GM19324 (cell line): Measurements from ENCODE around the gene PEX1.
"Not testable (repeated sequence)": the region's sequence is repeated elsewhere in the genome, so short reads cannot be mapped to it uniquely, and the experiment has no call there.

Experiments
- ATAC-seq: cut with Tn5 transposase; IDR thresholded peaks from one replicate; pipeline ENCODE4 v1.9.1; 2021; ENCODE audit warnings: mild to moderate bottlenecking, moderate library complexity; ENCODE audit not compliant: unreplicated experiment, low FRiP score

The PEX1 gene

DNA sequence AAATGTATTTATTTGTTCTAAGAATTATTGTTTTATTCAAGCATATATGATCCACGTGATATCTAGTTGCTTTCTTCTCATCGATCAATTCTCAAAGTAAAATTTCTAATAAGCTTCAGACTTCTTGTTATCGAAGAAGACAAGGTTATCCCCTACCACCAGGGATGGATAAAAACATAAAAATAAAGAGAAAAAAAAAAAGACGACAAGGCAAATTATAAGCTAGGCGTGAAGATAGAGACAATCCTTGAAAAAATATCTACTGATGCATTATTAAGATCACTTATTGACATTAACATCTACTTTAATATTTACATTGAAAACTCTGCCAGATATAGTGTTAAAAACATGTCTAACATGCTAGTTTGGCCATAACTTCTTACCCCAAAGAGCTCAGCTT lies 19.4 kb downstream of the PEX1 start:
- no peak for ATAC-seq

DNA sequence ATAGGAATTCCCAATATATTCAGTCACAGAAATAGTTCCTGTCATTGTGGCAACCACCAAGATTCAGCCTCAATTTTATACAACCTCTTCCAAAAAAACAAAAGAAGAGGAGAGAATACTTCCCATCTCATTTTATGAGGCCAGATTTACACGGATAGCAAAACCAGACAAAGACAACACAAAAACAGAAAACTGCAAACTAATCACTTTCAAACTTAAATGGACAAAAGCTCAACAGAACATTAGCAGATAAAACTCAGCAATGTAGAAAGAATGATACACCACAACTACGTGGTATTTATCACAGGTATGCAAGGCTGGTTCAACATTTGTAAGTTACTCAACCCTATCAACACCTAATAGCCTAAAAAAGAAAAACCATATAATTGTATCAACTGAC lies 22.0 kb downstream of the PEX1 start:
- ATAC-seq: no peak

DNA sequence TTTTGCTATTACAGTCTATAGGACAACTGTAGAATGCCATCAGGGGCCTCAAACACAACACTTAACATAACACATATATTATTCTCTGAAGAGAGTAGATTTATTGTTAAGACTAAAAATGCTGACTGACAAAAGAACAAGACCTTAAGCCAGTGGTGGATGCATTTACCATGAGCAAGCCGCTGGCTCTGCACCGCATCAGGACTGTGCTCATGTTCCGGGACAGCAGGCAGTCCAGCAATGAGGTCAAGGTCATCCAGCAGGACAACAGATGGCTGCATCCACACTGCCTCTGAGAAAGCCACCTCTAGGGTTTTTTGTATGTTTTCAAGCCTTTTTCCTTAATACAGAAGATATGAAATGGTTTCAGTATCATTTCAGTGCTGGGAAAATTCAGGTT lies 23.8 kb downstream of the PEX1 start:
- no peak for ATAC-seq

DNA sequence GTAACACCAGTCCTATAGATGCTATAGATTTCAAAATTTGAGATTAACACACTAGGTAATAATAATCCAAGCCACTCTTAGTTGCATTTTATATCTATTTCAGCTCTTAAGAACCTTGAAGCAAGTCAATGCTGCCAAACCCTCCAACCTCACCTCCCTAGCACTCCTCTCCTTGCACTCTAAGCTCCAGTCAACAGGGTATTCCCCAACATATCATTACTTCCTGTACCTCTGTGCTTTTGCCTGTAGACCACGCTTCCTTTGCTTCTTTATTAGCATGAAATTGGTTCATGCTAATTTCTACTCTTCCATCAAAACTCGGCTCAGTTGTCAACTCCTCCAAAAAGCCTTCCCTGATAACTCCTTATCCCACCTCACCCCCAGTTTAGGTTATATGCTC lies 24.6 kb downstream of the PEX1 start:
- no peak for ATAC-seq

DNA sequence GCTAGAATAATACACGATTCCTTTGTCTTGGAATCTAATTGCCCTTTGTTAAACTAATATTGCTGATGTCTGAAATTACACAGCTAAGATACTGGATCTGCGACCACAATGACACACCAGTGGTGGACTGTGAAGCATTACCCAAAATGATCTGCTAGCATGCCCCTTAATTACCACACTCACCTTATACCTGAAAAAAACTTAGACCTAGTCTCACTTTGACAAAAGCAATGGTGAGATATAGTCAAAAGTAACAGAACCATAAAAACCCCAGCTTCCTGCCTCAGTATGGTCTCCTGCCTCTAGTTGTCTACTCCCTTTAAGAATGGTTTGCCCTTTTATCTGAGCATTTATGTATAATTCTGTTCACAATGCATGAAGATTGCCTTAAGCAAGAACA lies 29.8 kb downstream of the PEX1 start:
- no peak for ATAC-seq

DNA sequence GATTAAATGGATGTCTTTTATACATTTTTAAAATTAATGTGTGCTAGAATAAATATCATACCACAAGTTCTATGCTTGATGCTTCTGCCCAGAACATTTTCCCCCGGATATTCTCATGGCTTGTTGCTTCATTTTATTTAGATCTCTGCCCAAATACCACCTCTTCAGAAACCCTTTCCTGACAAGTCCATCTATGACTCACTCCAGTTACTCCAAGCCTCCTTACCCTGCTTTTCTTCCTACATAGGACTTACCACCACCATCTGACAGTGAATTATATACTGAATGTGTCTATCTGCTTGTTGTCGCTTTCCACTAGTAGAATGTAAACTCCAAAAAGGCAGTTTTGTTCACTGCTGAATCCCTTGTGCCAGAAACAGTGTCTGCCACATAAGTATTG lies 31.4 kb downstream of the PEX1 start:
- ATAC-seq: no peak

DNA sequence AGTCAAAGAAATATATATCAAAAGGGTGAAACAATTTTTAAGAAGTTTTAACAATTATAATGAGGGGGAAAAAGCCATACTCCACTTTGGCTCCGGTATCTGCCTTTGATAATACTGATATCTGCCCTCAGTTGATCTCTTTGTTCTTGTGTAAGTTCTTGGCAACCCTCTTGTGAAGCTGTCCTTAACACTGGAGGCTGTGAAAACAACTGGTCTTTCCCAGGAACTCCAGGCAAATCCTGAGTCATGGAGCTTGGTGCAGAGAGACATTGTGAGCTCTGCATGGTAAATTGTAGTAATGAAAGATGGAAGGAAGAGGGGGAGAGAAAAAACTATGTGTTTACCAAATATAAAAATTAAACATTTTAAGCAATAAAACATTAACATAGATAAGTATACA lies 38.7 kb downstream of the PEX1 start:
- no peak for ATAC-seq

DNA sequence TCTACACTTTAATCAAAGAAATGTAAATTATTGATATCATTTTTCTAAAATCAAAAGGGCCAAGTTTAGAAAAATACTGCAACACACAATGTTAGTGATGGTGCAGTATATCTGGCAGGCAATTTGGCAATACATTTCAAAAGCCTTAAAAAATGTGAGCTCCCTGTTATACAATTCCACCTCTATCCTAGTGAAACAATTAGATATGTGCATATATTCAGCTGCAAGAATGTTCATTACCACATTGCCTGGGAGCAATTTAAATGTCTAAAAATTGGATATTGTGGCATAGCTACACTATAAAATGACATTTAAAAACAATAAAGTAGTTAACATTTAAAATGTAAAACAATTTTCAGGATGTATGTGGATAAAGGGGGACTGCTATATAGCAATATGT lies 40.5 kb downstream of the PEX1 start:
- ATAC-seq: no peak

DNA sequence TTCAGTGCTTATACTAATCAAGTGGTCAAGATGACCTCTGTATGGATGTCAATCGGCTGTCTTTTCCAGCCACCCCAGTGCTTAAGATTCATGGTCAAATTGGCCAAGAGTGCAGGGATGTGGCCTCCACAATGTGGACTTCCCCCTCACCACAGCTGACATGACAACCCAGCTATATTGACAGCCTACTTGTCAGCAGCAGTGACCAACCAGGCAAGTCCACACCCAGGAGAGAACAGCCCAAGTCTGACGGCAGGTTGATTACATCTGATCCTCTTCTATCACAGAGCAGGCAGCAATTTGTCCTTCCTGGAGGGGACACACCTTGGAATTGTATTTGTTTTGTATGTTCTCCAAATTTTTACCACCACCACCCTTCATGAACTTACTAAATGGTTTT lies 42.3 kb downstream of the PEX1 start:
- ATAC-seq: no peak

DNA sequence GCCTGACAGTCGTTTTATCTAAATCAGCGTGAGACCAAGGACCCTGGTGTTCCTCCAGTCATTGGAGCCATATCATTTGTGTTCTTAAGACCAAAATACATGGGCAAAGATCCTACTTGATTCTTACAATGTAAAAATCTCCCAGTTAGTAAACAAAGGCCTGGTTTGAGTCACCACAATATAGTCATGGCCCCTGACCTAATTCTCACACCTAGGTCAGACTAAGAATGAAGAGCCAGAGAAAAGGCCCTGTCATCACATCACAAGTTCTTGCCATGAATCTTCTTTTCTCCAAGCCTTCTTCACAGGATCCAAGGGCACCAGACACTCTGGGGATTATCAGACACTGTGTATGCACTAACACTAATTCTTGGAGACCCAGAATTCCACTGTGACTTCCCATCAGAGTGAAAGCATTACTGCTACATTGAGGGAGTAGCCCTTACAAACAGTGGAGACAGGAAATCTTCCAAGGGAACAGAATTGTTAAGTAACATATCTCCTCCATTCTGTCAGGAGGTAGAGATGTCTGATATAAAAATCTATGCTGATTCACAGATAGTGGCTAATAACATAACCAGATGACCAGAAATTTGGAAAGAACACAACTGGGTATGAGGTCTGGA lies 42.9 kb downstream of the PEX1 start:
- ATAC-seq: no peak

DNA sequence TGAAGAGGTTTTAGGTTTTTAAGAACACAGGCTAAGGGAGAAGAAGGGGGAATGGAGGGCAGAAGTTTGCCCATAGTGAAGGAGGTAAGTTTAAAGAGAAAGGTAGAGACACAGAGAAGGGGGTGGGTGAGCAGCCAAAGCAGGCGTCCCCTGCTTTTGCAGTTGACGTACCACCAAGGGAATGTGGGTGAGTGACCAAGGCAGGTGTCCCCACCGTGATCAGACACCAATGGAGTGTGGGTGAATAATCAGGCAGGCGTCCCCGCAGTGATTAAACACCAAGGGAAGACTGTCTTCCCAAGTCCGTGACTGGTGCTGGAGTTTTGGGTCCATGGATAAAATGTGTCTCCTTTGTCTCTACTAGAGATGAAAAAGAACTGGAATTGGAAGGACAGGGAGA lies 44.1 kb downstream of the PEX1 start:
- not testable (repeated sequence) for ATAC-seq

DNA sequence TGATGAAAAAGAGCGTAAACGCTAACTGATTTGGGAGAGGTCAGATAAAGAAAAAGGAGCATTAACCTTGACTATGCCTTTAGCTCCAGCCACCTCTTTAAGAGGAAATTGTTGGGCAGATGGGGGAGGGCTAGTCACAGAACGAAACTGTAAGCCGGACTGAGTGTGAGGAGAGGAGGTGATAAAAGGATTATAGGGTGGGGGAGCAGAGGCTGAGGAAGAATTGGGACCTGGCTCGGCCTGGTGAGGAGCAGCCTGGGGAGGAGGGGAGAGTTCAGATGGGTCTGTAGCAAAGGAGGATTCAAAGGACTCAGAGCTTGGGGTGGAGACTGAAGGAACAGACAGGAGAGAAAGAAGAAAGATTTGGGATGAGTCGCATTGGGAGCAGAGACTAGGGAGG lies 44.7 kb downstream of the PEX1 start:
- not testable (repeated sequence) for ATAC-seq

DNA sequence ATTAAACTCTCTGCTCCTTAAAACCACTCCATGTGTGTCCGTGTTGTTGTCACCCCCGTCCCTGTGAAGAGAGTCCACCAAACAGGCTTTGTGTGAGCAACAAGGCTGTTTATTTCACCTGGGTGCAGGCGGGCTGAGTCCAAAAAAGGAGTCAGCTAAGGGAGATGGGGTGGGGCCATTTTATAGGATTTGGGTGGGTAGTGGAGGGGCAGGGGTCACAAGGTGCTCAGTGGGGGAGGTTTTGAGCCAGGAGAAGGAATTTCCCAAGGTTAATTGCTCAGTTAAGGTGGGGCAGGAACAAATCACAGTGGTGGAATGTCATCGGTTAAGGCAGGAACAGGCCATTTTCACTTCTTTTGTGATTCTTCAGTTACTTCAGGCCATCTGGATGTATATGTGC lies 49.2 kb downstream of the PEX1 start:
- not testable (repeated sequence) for ATAC-seq

DNA sequence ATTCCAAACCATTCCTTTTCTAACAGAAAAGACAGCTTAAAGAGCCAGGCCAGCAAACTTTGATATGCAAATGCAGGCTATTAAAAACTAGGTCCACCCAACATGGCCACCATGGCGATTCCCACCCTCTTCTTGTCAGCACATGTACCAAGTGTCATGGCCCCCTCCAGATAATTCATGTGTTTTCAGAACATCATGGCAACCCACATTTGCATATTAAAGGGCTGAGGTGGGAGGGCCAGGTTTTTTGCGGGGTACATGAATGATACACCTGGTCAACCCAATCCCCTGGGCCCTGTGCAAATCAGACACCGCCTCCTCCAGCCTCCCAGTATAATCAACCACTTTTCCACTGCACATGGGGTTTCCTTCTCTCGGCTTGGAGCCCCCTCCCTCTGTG lies 49.6 kb downstream of the PEX1 start:
- no peak for ATAC-seq

DNA sequence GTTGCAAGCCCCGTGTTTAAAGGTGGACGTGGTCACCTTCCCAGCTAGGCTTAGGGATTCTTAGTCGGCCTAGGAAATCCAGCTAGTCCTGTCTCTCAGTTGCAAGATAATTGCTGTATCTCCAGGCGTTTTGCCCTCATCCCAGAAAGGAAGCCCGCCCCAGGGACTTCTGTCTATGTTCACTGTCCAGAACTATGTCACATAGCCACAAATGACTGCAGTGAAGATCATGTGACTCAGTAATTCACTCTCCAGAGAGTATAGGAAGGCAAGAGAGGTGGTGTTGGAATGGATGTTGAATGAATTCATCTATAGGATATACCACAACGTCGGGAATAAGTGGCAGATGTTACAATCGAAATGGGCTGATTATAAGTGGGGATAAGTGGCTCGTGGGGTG lies 50.2 kb downstream of the PEX1 start:
- no peak for ATAC-seq

DNA sequence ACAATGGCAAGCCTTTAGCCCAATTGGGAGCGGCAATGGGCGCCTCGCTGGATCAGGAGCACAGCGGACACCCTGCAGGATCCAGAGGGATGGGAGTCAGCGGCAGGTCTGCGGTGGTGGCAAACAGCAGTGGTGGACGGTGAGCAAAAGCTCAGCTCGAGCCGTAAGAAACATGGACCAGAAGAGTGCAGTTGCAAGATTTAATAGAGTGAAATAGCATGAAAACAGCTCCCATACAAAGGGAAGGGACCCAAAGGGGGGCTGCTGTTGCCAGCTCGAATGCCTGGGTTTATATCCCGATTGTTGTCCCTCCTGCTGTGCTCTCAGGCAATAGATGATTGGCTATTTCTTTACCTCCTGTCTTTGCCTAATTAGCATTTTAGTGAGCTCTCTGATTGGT lies 50.6 kb downstream of the PEX1 start, which contains the start of gene ERVW-1:
Gene ERVW-1 (minus strand): TSS at position 266 of the 400 bp plus-strand sequence. CDS start 7,565 bp downstream, outside the sequence.
- ATAC-seq: not testable (repeated sequence)

DNA sequence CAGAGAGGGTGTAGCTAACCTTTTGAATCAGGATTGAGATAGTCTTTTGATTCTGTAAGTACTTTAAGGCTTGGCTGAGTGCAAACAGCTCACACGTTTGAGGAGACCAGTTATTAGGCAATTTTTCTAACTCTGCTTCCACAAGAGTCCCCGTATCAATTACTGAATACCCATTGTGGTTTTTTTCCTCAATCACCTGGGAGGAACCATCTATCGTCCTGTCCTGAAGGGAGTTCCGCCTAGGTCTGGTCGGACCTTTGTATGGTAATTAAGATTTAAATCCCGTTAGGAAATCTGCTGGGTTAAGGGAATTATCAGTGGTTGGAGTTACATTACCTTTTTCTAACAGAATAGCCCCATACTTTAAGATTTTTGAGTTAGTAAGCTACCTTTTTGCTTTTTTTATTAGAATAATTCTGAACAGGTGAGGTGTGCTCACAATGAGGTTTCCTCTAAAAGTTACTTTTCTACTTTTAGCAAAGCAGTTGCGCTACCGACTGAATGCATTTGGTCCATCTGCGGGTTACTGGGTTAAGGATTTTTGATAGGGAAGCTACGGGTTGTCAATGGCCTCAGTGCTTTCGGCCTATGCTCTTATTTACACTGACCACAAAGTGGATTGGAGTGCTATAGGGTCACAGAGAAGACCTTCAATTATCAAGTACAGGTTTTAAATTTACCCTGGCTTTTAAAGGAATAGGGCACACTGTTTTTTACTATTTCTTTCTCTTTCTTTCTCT lies 52.3 kb downstream of the PEX1 start:
- not testable (repeated sequence) for ATAC-seq

DNA sequence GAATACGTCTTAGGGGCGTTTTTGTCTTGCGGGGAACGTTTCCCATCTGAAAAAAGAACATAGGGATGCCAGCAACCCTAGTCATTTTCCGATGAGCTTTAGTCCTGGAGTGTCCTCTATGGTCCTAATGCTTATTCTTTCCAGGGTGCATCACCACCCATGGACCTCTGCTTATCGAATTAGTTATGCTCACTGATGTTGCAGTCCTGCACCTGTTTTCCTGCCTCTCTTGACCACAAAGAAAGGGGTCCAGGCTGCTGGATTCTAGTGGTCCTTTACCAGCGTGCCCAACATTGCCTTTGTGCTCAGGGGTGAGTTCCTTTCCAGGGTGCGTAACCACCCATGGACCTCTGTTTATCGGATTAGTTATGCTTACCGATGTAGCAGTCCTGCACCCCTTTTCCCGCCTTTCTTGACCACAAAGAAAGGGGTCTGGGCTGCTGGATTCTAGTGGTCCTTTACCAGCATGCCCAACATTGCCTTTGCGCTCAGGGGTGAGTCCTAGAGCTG lies 53.0 kb downstream of the PEX1 start:
- ATAC-seq: not testable (repeated sequence)

DNA sequence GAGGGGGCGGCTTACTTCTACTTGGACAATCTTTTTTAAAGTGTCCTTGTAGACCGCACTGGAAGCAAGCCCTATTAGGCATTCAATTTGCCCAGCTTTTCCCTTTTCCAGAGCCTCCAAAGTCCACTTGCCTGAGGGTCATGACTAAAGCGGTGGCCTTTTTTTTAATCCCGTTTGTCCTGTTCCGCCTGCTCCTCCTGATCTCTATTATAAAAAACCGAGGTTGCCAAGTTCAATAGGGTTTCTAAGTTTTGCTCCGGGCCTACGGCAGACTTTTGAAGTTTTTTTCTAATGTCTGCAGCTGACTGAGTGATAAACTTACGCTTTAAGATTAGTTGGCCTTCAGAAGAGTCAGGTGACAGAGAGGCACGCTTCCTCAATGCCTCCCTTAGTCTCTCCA lies 54.3 kb downstream of the PEX1 start:
- not testable (repeated sequence) for ATAC-seq

DNA sequence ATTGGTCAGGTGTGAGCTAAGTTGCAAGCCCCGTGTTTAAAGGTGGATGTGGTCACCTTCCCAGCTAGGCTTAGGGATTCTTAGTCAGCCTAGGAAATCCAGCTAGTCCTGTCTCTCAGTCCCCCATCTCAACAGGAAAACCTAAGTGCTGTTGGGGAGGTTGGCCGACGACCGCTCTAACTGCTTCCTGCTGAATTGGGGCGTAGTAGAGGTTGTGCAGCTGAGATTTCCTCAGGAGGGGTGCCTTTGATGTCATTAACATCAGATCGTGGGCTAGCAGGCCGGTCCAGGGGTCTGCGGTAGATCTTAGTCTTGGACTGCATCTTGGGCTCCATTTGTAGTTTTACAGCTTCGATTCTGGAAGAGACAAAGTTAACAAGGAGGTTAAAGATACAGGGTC lies 59.7 kb downstream of the PEX1 start:
- not testable (repeated sequence) for ATAC-seq

DNA sequence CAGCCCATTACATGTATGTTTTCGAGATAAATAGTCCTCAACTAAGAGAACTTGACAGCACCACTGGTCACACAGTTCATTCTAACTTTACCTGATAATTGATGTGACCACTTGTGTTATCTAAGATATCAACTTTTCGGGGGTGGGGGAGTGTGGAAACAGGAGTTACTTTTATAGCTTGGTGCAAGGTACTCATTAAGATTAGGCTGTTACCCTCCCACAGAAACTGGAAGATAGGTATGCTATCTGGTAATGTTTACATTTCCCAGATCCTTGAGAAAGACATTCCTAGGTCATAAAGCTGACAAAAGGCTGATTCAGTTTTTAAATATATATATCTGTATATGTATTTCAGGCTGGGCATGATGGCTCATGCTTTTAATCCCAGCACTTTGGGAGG lies 61.6 kb downstream of the PEX1 start:
- ATAC-seq: no peak

DNA sequence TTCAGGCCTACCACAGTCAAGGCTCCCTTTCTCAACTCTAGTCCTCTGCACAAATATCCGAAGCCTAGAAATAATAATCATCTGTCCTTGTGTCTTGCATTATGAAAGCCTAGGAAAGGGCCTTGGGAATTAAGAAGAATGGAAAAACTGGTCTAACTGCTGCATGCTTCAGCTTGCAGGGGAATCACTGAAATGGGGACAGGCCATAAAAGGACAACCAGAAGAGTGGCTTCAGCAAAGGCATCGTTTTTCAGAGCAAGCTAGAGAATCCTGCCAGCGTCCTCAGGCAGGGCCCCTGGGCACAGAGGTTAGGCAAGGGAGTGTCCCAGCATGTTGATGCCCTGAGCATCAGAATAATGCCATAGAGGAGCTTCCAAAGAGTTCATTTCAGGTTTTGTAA lies 63.8 kb downstream of the PEX1 start:
- ATAC-seq: no peak
